ENCODE results near the gene TSC22D1.

TSC22D1 gene

GRCh38 chr13:44470638-44471562 lies 105.2 kb downstream of the TSC22D1 start:
- H3K36me3 ChIP-seq (replicated peaks in 1 of 2; ENCODE audit: control insufficient read depth in 2 of 2, insufficient read depth in 2 of 2, low read length in 2 of 2): no peaks in the 10 kb centered on the region
- no peak overlapping the region for H2BK5ac ChIP-seq (ENCODE audit: low read length)
- H3K14ac ChIP-seq (ENCODE audit: low read length): no peak overlapping the region
- H2BK12ac ChIP-seq (ENCODE audit: low read length): no peak overlapping the region
- H3K4me2 ChIP-seq (ENCODE audit: insufficient read depth, low read length, poor library complexity, severe bottlenecking): no peak overlapping the region
- no peak overlapping the region for H3K4ac ChIP-seq (ENCODE audit: low read length)
- H3K27ac ChIP-seq (replicated peaks; ENCODE audit: low read length): no peak overlapping the region
- H3K18ac ChIP-seq (ENCODE audit: low read length): no peak overlapping the region
- no peaks in the 10 kb centered on the region for H3K4me1 ChIP-seq (ENCODE audit: control insufficient read depth in 2 of 2, insufficient read depth in 1 of 2, low read depth in 1 of 2, low read length in 2 of 2)
- no peak overlapping the region for H4K91ac ChIP-seq (ENCODE audit: low read depth, low read length, poor library complexity)
- no peak overlapping the region for H2AFZ ChIP-seq (ENCODE audit: low read length)
- H3K4me3 ChIP-seq (ENCODE audit: low read length in 2 of 2): no peak overlapping the region
- H3K9me3 ChIP-seq (replicated peaks in 1 of 2; ENCODE audit: control insufficient read depth in 2 of 2, insufficient read depth in 1 of 2, low read depth in 1 of 2, low read length in 2 of 2): no peaks in the 10 kb centered on the region
- H2AK5ac ChIP-seq (ENCODE audit: low read depth, low read length): no peak overlapping the region
- H3K79me1 ChIP-seq (ENCODE audit: low read depth, low read length): peaks cover 2% of the 10 kb centered on the region
- H3K9ac ChIP-seq (ENCODE audit: low read depth, low read length, poor library complexity): no peak overlapping the region
- no CpG with 5 or more reads among the region's 4 CpGs for WGBS, 2 donors (ENCODE audit: extremely low coverage in 2 of 2, insufficient read length in 2 of 2, insufficient replicate concordance in 1 of 2)
- H4K8ac ChIP-seq (ENCODE audit: low read depth, low read length): no peak overlapping the region
- H2BK120ac ChIP-seq (ENCODE audit: low read depth, low read length): no peak overlapping the region
- H3K23ac ChIP-seq (ENCODE audit: low read depth, low read length, poor library complexity): no peak overlapping the region
- no peak overlapping the region for H2BK15ac ChIP-seq (ENCODE audit: low read length)
- no peaks in the 10 kb centered on the region for H3K27me3 ChIP-seq (ENCODE audit: control insufficient read depth in 3 of 3, insufficient read depth in 3 of 3, low read depth in 1 of 3, low read length in 3 of 3)
- DNase-seq (ENCODE audit: low spot score): no peak

- H2BK15ac ChIP-seq (ENCODE audit: low read length): no peak overlapping the region
- WGBS, 2 donors (ENCODE audit: extremely low coverage in 2 of 2, insufficient read length in 2 of 2, insufficient replicate concordance in 1 of 2): no CpG with 5 or more reads among the region's 3 CpGs
Measured at GRCh38 chr13:44468874-44469273, 107.3 kb downstream of the TSC22D1 start.

GRCh38 chr13:44465318-44465717 lies 110.8 kb downstream of the TSC22D1 start:
- Histone ChIP-seq H3K4ac (ENCODE audit: low read length) (no peak overlapping the region), H3K9ac (ENCODE audit: low read depth, low read length, poor library complexity) (no peak overlapping the region), H3K36me3 (replicated peaks in 1 of 2; ENCODE audit: control insufficient read depth in 2 of 2, insufficient read depth in 2 of 2, low read length in 2 of 2) (no peaks in the 10 kb centered on the region), H3K27me3 (ENCODE audit: control insufficient read depth in 3 of 3, insufficient read depth in 3 of 3, low read depth in 1 of 3, low read length in 3 of 3) (no peaks in the 10 kb centered on the region), H2BK15ac (ENCODE audit: low read length) (no peak overlapping the region), H2BK120ac (ENCODE audit: low read depth, low read length) (no peak overlapping the region), H2BK5ac (ENCODE audit: low read length) (no peak overlapping the region), H3K27ac (replicated peaks; ENCODE audit: low read length) (no peak overlapping the region), H4K8ac (ENCODE audit: low read depth, low read length) (no peak overlapping the region), H3K18ac (ENCODE audit: low read length) (no peak overlapping the region), H2BK12ac (ENCODE audit: low read length) (no peak overlapping the region), H3K4me1 (ENCODE audit: control insufficient read depth in 2 of 2, insufficient read depth in 1 of 2, low read depth in 1 of 2, low read length in 2 of 2) (peaks cover 0 to 2% of the 10 kb centered on the region in 2 donors), H2AK5ac (ENCODE audit: low read depth, low read length) (no peak overlapping the region), H3K23ac (ENCODE audit: low read depth, low read length, poor library complexity) (no peak overlapping the region), H3K79me1 (ENCODE audit: low read depth, low read length) (peaks cover 3% of the 10 kb centered on the region), H2AFZ (ENCODE audit: low read length) (no peak overlapping the region), H3K4me2 (ENCODE audit: insufficient read depth, low read length, poor library complexity, severe bottlenecking) (no peak overlapping the region), H3K9me3 (replicated peaks in 1 of 2; ENCODE audit: control insufficient read depth in 2 of 2, insufficient read depth in 1 of 2, low read depth in 1 of 2, low read length in 2 of 2) (no peaks in the 10 kb centered on the region), H4K91ac (ENCODE audit: low read depth, low read length, poor library complexity) (no peak overlapping the region), H3K14ac (ENCODE audit: low read length) (no peak overlapping the region), H3K4me3 (ENCODE audit: low read length in 2 of 2) (no peak overlapping the region)
- no peak for DNase-seq (ENCODE audit: low spot score)
- WGBS, 2 donors (ENCODE audit: extremely low coverage in 2 of 2, insufficient read length in 2 of 2, insufficient replicate concordance in 1 of 2): no CpG with 5 or more reads among the region's 4 CpGs

More at GRCh38 chr13:44468874-44469273, 107.3 kb downstream of the TSC22D1 start:
- Histone ChIP-seq H3K23ac (ENCODE audit: low read depth, low read length, poor library complexity) (no peak overlapping the region), H3K18ac (ENCODE audit: low read length) (no peak overlapping the region), H2BK120ac (ENCODE audit: low read depth, low read length) (no peak overlapping the region), H3K4me2 (ENCODE audit: insufficient read depth, low read length, poor library complexity, severe bottlenecking) (no peak overlapping the region), H3K36me3 (replicated peaks in 1 of 2; ENCODE audit: control insufficient read depth in 2 of 2, insufficient read depth in 2 of 2, low read length in 2 of 2) (no peaks in the 10 kb centered on the region), H3K9me3 (replicated peaks in 1 of 2; ENCODE audit: control insufficient read depth in 2 of 2, insufficient read depth in 1 of 2, low read depth in 1 of 2, low read length in 2 of 2) (no peaks in the 10 kb centered on the region), H3K79me1 (ENCODE audit: low read depth, low read length) (peaks cover 2% of the 10 kb centered on the region), H4K8ac (ENCODE audit: low read depth, low read length) (no peak overlapping the region), H3K9ac (ENCODE audit: low read depth, low read length, poor library complexity) (no peak overlapping the region), H2BK12ac (ENCODE audit: low read length) (no peak overlapping the region), H3K4me1 (ENCODE audit: control insufficient read depth in 2 of 2, insufficient read depth in 1 of 2, low read depth in 1 of 2, low read length in 2 of 2) (peaks cover 0 to 2% of the 10 kb centered on the region in 2 donors), H3K14ac (ENCODE audit: low read length) (no peak overlapping the region), H2BK5ac (ENCODE audit: low read length) (no peak overlapping the region), H3K27me3 (ENCODE audit: control insufficient read depth in 3 of 3, insufficient read depth in 3 of 3, low read depth in 1 of 3, low read length in 3 of 3) (no peaks in the 10 kb centered on the region), H2AK5ac (ENCODE audit: low read depth, low read length) (no peak overlapping the region), H3K4ac (ENCODE audit: low read length) (no peak overlapping the region), H2AFZ (ENCODE audit: low read length) (no peak overlapping the region), H3K4me3 (ENCODE audit: low read length in 2 of 2) (no peak overlapping the region), H4K91ac (ENCODE audit: low read depth, low read length, poor library complexity) (no peak overlapping the region), H3K27ac (replicated peaks; ENCODE audit: low read length) (no peak overlapping the region)
- no peak for DNase-seq (ENCODE audit: low spot score)

- Histone ChIP-seq H3K4me3 (ENCODE audit: low read length in 2 of 2) (no peak overlapping the region), H3K4me2 (ENCODE audit: insufficient read depth, low read length, poor library complexity, severe bottlenecking) (no peak overlapping the region), H2BK15ac (ENCODE audit: low read length) (no peak overlapping the region), H3K27ac (replicated peaks; ENCODE audit: low read length) (no peak overlapping the region), H2AFZ (ENCODE audit: low read length) (no peak overlapping the region), H3K27me3 (ENCODE audit: control insufficient read depth in 3 of 3, insufficient read depth in 3 of 3, low read depth in 1 of 3, low read length in 3 of 3) (no peaks in the 10 kb centered on the region), H2AK5ac (ENCODE audit: low read depth, low read length) (no peak overlapping the region), H2BK120ac (ENCODE audit: low read depth, low read length) (no peak overlapping the region), H3K9ac (ENCODE audit: low read depth, low read length, poor library complexity) (no peak overlapping the region), H4K91ac (ENCODE audit: low read depth, low read length, poor library complexity) (no peak overlapping the region), H3K4me1 (ENCODE audit: control insufficient read depth in 2 of 2, insufficient read depth in 1 of 2, low read depth in 1 of 2, low read length in 2 of 2) (peaks cover 0 to 2% of the 10 kb centered on the region in 2 donors), H2BK12ac (ENCODE audit: low read length) (no peak overlapping the region), H3K9me3 (replicated peaks in 1 of 2; ENCODE audit: control insufficient read depth in 2 of 2, insufficient read depth in 1 of 2, low read depth in 1 of 2, low read length in 2 of 2) (peaks cover 2 to 5% of the 10 kb centered on the region in 2 donors), H3K36me3 (replicated peaks in 1 of 2; ENCODE audit: control insufficient read depth in 2 of 2, insufficient read depth in 2 of 2, low read length in 2 of 2) (peaks cover 0 to 3% of the 10 kb centered on the region in 2 donors), H2BK5ac (ENCODE audit: low read length) (no peak overlapping the region), H4K8ac (ENCODE audit: low read depth, low read length) (no peak overlapping the region), H3K79me1 (ENCODE audit: low read depth, low read length) (peaks cover 6% of the 10 kb centered on the region), H3K4ac (ENCODE audit: low read length) (no peak overlapping the region), H3K23ac (ENCODE audit: low read depth, low read length, poor library complexity) (no peak overlapping the region), H3K18ac (ENCODE audit: low read length) (no peak overlapping the region), H3K14ac (ENCODE audit: low read length) (no peak overlapping the region)
- WGBS, 2 donors (ENCODE audit: extremely low coverage in 2 of 2, insufficient read length in 2 of 2, insufficient replicate concordance in 1 of 2): no CpG with 5 or more reads among the region's 1 CpG
- no peak for DNase-seq (ENCODE audit: low spot score)
Measured at GRCh38 chr13:44464471-44464870, 111.7 kb downstream of the TSC22D1 start.

Data from neuronal stem cell (in vitro differentiated cells).